ENCODE measurements around the gene MTHFD1L.
"Not testable (repeated sequence)": the region's sequence is repeated elsewhere in the genome, so short reads cannot be mapped to it uniquely, and the experiment has no call there.

GRCh38 chr6:151125242-151125641 is 259.7 kb downstream of the MTHFD1L start:
- not testable (repeated sequence) for TF ChIP-seq POLR2AphosphoS5, POLR2A, POU2F2 (IDR thresholded peaks at IDR 0.05; ENCODE audit: low read depth, low read length)

Measured in GM12891 (cell line).